Measurements from ENCODE around the gene TAGLN2.

GRCh38 chr1:159890390-159890789, 34.9 kb downstream of the TAGLN2 start:
- TF ChIP-seq JUN (IDR thresholded peaks at IDR 0.05): no peak
- TF ChIP-seq CEBPB (IDR thresholded peaks at IDR 0.05): no peak
- no peak for TF ChIP-seq CTCF (IDR thresholded peaks at IDR 0.05)
- no peak for TF ChIP-seq TP53 (CRISPR knock-in tag; IDR thresholded peaks at IDR 0.05)
- TF ChIP-seq HDAC2 (IDR thresholded peaks at IDR 0.05): no peak
- TF ChIP-seq POLR2A (IDR thresholded peaks at IDR 0.05; ENCODE audit: low read length): no peak
- no peak for TF ChIP-seq EP300 (IDR thresholded peaks at IDR 0.05)
- TF ChIP-seq JUNB (IDR thresholded peaks at IDR 0.05): no peak
- TF ChIP-seq CBX8 (IDR thresholded peaks at IDR 0.05): no peak
- TF ChIP-seq MAFK (IDR thresholded peaks at IDR 0.05; ENCODE audit: partially characterized antibody): no peak
- TF ChIP-seq HOXA7 (CRISPR knock-in tag; IDR thresholded peaks at IDR 0.05): no peak
- TF ChIP-seq GATA3 (IDR thresholded peaks at IDR 0.05; ENCODE audit: borderline replicate concordance): no peak

Measured in A549 (cell line).